C1 segment of cervical spinal cord (tissue), 14 donors: Measurements from ENCODE around the gene GAK.
"Not testable (repeated sequence)": the region's sequence is repeated elsewhere in the genome, so short reads cannot be mapped to it uniquely, and the experiment has no call there.

ENCODE experiments used
- DNase-seq, 14 donors: peaks; one replicate each; lab custom pipeline; 2025; lab: John Stamatoyannopoulos, UW

Gene GAK

DNA sequence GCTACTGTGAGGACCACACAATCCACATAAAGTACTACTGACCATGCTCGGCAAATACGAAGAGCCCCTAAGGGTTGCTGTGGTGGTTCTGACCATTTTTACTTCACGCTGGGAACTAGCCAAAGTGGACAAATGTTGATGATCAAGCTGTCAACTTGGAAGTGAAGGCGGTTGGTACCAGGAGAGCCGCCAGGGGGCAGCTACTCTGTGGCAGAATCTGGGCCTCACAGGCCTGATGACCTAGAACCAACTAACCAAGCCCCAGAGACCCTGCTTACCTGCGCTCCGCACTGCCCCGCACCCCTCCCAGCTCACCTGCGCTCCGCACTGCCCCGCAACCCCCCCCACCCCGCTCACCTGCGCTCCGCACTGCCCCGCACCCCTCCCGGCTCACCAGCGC lies 5.6 kb downstream of the GAK start:
- DNase-seq, result peak in 1 of 14 donors; percentile 41

- DNase-seq, result no peak
Measured at GRCh38 chr4:925771-926500, 6.2 kb downstream of the GAK start.

GRCh38 chr4:925171-925570 lies 6.9 kb downstream of the GAK start:
- no peak for DNase-seq

DNA sequence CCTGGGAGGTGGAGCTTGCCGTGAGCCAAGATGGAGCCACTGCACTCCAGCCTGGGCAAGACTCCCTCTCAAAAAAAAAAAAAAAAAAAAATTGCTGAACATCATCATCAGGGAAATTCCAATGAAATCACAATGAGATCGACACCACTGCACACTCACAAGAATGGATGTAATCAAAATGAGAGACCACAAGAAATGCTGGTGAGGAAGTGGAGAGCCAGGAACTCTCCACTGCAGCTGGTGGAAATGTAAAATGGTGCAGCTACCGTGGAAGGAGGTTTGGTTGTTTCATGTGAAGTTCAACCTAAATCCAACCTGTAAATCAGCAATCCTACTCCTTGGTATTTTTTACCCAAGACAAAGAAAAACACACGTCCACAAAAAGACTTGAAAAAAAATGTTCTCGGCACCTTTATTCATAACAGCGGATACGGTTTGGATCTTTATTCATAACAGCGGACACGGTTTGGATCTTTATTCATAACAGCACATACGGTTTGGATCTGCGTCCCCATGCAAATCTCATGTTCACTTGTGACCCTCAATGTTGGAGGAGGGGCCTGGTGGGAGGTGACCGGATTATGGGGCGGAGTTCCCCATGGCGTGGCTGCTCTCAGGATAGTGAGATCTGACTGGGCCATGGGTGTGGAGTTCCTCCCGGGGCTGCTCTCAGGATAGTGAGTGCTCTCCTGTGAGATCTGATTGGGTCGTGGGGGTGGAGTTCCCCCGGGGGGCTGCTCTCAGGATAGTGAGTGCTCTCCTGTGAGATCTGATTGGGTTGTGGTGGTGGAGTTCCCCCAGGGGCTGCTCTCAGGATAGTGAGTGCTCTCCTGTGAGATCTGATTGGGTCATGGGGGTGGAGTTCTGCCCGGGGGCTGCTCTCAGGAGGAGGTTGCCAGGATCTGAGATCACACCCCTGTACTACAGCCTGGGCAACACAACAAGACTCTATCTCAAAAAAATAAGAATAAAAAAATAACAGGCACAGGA lies 7.7 kb downstream of the GAK start:
- no peak for DNase-seq

GRCh38 chr4:921830-922331 lies 10.2 kb downstream of the GAK start:
- no peak for DNase-seq

GRCh38 chr4:919004-919680 lies 13.0 kb downstream of the GAK start:
- not testable (repeated sequence) for DNase-seq

DNA sequence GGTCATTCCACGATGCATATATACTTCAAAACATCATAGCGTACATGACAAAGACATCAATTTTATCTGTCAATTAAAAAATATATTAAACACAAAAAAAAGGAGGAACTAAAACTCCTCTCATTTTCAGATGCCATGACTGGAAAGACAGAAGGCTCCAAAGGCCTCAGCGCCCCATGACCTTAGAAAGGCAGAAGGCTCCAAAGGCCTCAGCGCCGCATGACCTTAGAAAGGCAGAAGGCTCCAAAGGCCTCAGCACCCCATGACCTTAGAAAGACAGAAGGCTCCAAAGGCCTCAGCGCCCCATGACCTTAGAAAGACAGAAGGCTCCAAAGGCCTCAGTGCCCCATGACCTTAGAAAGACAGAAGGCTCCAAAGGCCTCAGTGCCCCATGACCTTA lies 13.5 kb downstream of the GAK start:
- DNase-seq, result not testable (repeated sequence)

GRCh38 chr4:917992-918391 lies 14.1 kb downstream of the GAK start:
- no peak for DNase-seq

DNA sequence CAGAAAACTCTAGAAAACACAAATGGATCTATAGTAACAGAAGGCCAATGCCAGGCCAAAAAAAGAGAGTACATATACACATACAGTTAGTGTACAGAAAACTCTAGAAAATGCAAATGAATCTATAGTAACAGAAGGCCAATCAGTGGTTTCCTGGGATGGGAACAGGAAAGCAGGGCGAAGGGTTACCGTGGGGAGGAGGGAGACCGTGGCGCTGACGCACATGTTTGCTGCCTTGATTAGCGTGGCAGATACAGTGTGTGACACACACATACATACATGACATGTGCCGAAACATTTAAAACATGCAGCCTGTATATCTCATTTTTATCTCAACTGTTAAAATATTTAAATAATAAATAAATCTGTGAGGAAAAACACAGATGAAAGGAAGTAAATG lies 14.7 kb downstream of the GAK start:
- no peak for DNase-seq

- no peak for DNase-seq
Measured at GRCh38 chr4:915595-915994, 16.5 kb downstream of the GAK start.

DNA sequence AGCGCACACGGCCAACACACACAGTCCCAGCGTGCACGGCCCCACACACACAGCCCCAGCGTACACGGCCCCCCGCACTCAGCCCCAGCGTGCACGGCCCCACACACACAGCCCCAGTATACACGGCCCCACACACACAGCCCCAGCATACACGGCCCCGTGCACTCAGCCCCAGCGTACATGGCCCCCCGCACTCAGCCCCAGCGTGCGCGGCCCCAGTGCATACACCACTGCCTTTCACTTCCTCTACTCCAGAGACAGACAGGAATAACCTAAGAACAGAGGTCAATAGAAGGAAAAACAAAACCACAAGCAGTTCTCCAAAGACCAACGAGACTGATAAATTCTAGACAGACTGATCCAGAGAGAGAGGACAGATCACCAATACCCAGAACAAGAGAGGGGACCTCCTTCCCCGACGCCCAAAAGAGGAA lies 17.1 kb downstream of the GAK start:
- DNase-seq, result no peak

DNA sequence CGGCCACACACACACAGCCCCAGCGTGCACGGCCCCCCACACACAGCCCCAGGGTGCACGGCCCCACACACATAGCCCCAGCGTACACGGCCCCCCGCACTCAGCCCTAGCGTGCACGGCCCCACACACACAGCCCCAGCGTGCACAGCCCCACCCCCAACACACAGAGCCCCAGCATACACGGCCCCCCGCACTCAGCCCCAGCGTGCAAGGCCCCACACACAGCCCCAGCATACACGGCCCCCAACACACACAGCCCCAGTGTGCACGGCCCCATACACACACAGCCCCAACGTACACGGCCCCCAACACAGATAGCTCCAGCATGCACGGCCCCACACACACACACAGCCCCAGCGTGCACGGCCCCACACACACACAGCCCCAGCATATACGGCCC lies 17.6 kb downstream of the GAK start:
- DNase-seq, result no peak

DNA sequence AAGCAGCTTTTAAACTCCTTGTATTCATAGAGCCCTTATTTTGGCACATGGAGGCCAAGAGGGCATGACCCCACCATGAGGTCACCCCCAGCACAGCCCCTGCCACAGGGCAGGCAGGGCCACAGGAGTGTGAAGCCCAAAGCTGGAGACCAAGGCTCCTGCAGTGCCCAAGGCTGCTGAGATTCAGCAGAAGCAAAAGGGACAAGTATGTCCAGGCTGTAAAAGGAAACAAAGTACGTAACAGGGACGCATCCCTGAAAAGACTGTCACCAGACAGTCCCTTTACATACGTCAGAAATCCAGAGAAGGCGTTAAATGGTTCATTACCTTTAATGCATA lies 18.9 kb downstream of the GAK start:
- no peak for DNase-seq

DNA sequence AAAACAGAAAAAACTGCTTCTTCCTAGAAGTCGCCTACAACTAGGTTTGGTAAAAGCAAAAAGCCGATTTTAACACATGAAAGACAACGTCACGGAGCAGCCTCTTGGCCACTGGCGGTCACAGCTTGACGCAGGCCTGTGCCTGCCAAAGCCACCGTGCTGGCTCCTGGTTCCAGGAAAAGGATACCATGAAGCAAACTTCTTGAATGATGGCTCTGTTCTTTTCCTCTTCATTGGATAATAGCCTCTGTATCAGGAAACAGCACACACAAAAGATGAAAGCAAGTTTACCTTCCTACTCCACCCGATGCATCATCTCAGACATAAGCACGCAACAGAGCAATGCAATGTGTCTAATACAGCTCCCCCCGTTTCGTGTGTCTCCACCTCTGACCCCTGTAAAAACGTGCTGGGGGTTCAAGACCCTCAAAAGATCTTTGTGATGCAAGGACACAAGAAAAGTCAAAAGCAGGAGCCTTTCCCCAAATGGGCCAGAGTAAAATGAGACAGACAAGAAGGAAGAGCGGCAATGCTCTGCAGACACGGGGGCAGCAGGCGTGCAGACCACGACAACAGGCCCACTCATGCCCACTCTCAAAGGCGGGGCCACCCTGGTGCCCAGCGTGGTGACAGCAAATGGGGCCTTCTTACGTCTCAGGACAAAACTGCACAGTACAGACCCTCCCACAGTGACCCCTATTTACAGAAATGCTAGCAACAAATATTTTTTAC lies 19.4 kb downstream of the GAK start:
- DNase-seq, result peak in 5 of 14 donors; percentile 28 to 72 (median 40)

GRCh38 chr4:911871-912490 lies 20.1 kb downstream of the GAK start:
- DNase-seq, result peak in 4 of 14 donors; percentile 13 to 71 (median 48)

- DNase-seq, result no peak
Measured at GRCh38 chr4:911221-911751, 20.8 kb downstream of the GAK start.

DNA sequence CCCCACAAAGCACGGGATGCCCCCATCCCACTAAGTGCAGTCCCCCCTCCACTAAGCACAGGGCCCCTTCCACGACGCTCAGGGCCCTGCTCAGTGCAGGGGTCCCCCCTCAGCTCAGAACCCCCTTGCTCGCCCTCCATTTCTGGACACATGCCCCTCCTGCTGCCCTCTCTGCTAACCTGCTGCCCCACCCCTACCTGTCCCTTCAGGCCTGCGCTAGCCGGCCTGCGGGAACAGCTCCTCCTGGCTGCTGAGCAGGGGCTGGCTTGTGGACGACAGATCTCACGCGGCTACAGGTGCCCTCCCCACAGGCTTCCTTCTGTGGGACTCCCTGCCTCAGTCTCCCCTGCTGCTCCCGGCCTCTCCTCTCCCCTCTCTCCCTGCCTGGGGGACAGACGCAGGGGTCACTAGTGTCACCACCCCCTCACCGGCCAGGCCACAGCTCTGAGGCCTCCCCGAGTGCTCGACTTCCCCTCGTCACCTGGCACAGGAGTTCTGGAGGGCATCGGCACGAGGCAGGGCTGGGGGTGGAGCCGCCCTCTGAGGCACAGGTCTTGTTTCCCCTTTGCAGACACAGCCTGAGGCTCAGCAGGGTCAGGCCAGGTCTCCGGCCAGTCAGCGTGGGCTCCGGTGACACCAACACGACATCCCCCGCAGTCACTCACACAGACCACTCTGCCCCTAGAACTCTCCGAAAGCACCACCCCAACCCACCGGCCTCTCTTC lies 21.6 kb downstream of the GAK start:
- DNase-seq, result no peak

DNA sequence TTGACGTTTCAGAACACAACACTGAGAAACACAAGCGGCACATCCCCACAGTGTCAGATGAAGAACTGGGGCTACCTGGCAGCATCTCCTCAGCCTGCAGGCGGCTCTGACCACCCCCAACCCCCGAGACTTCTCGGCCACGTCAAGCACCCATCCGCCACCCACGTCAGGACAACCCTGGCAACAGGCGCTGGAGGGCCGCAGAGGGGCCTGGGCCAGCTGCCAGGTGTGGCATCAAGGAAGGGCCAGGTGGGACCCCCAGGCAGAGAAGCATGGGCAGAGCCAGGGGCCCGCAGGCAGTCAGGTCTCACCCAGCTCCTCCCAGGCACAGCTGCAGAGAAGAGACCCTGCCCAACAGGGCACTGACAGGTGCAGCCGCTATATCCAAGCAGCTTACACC lies 22.3 kb downstream of the GAK start:
- DNase-seq, result no peak

DNA sequence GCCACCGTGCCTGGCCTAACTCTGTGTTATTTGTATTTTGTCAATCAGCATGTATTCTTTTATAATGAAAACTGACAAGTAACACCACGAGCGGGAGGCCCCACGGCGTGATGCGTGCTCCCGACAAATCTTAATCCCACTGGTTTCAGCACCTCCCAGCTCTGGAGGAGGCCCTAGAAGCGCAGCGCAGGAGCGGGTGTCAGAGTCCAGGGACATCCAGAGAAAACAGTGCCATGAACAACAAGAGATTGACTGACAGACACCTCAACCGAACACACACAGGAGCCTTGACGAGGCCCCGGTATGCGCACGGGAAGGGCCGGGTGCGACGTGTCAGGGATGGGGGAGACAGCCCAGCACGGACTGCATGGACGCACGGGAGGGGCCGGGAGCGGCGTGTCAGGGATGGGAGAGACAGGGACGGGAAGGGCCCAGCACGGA lies 23.0 kb downstream of the GAK start:
- no peak for DNase-seq
